Endodermal cell (in vitro differentiated cells): ENCODE results near the gene SHC2. TPM values are rescaled to one million over a fixed set of nuclear protein-coding genes. Genes with fewer than 3 reads are reported as not detected.
"Not testable (repeated sequence)": the region's sequence is repeated elsewhere in the genome, so short reads cannot be mapped to it uniquely, and the experiment has no call there.

ENCODE experiments used
- DNase-seq: peaks from one replicate; pipeline ENCODE4 v3.0.0-alpha.2; 2017
- H3K27ac ChIP-seq: 2 replicates; pipeline ENCODE4 v1.5.1; 2013; ENCODE audit warnings: mild to moderate bottlenecking, low read depth, low read length, moderate library complexity
- H3K27me3 ChIP-seq: 2 replicates; pipeline ENCODE4 v1.6.1; 2013; ENCODE audit warnings: mild to moderate bottlenecking, low read length, moderate library complexity; ENCODE audit not compliant: insufficient read depth, control insufficient read depth, poor library complexity, severe bottlenecking
- H3K36me3 ChIP-seq: 2 replicates; pipeline ENCODE4 v1.7.0; 2013; ENCODE audit warnings: mild to moderate bottlenecking, low read length, moderate library complexity; ENCODE audit not compliant: control insufficient read depth, insufficient read depth
- H3K4me1 ChIP-seq: one replicate; pipeline ENCODE4 v1.7.0; 2013; ENCODE audit warnings: low read length; ENCODE audit not compliant: control insufficient read depth, insufficient read depth
- H3K4me3 ChIP-seq: 2 replicates; pipeline ENCODE4 v1.5.1; 2013; ENCODE audit warnings: mild to moderate bottlenecking, low read length, moderate library complexity
- H3K9ac ChIP-seq: 2 replicates; pipeline ENCODE4 v1.6.1; 2013; ENCODE audit warnings: mild to moderate bottlenecking, low read length, moderate library complexity; ENCODE audit not compliant: poor library complexity, severe bottlenecking; ENCODE audit errors: extremely low read depth
- H3K9me3 ChIP-seq: 2 replicates; pipeline ENCODE4 v1.6.1; 2013; ENCODE audit warnings: mild to moderate bottlenecking, low read length, moderate library complexity; ENCODE audit not compliant: control insufficient read depth
- H3K27ac Mint-ChIP-seq: 2 replicates; pipeline ENCODE4 v1.8.0; 2020; ENCODE audit warnings: mixed read lengths
- H3K27me3 Mint-ChIP-seq: 2 replicates; pipeline ENCODE4 v1.8.0; 2021; ENCODE audit warnings: mild to moderate bottlenecking, mixed read lengths; ENCODE audit not compliant: insufficient read depth
- H3K36me3 Mint-ChIP-seq: 2 replicates; pipeline ENCODE4 v1.8.0; 2020; ENCODE audit warnings: low read depth, mixed read lengths
- H3K4me1 Mint-ChIP-seq: 2 replicates; pipeline ENCODE4 v1.8.0; 2020; ENCODE audit warnings: mixed read lengths
- H3K4me3 Mint-ChIP-seq: 2 replicates; pipeline ENCODE4 v1.8.0; 2020; ENCODE audit warnings: mild to moderate bottlenecking, moderate library complexity, mixed read lengths
- H3K9me3 Mint-ChIP-seq: 2 replicates; pipeline ENCODE4 v1.8.0; 2020; ENCODE audit warnings: mild to moderate bottlenecking, mixed read lengths
- CTCF ChIP-seq: fragments of 200-600 bp; sonication (generic); conservative IDR thresholded peaks from 2 replicates; pipeline ENCODE4 v1.5.0; 2021; ENCODE audit warnings: antibody characterized with exemption, mild to moderate bottlenecking
- WGBS, 2 experiments: methylation state at CpG; one replicate each; pipeline versions ENCODE4 v1.1.5 to v1.1.7; 2013; ENCODE audit warnings: missing lambda C conversion rate in 2 of 2, mixed read lengths in 1 of 2; ENCODE audit not compliant: insufficient coverage in 1 of 2, insufficient read length in 1 of 2; 5-methylcytosine and 5-hydroxymethylcytosine counted together
- total RNA-seq, 2 donors: library from RNA; stranded (reverse); fragmentation: NEBNext Ultra II Directional in 1 of 2; extraction: Animal tissue kit (Norgen Biotek cat#: 25700) in 1 of 2; gene quantifications; 2 replicates in 1 of 2; 3 replicates in 1 of 2; pipeline ENCODE4 v1.2.1, GENCODE V29; 2021

SHC2 gene
- total RNA-seq, 2 donors from 2014 or later, result 56.5 to 93.0 TPM

- WGBS, 2 experiments, result 89 to 94% methylated on average over 15 of the region's 15 CpGs
- Histone ChIP-seq H3K27me3 (no peaks in the 10 kb centered on the region), H3K27ac (no peak overlapping the region), H3K4me3 (no peak overlapping the region), H3K4me1 (no peaks in the 10 kb centered on the region), H3K9ac (no peak overlapping the region), H3K36me3 (peaks cover 13% of the 10 kb centered on the region), H3K9me3 (no peaks in the 10 kb centered on the region)
- DNase-seq, result no peak
- no peak for TF ChIP-seq CTCF
- Mint-ChIP-seq H3K27ac (no peak overlapping the region), H3K4me1 (no peaks in the 10 kb centered on the region), H3K4me3 (no peak overlapping the region), H3K9me3 (peaks cover 4% of the 10 kb centered on the region), H3K27me3 (no peaks in the 10 kb centered on the region), H3K36me3 (peaks cover 49% of the 10 kb centered on the region)
Observed at GRCh38 chr19:428149-428548, 32.7 kb downstream of the SHC2 start.

GRCh38 chr19:427675-428074 lies 33.2 kb downstream of the SHC2 start:
- H3K36me3 Mint-ChIP-seq, result peaks cover 51% of the 10 kb centered on the region
- not testable (repeated sequence) for H3K27ac Mint-ChIP-seq, H3K4me1 Mint-ChIP-seq, H3K27me3 Mint-ChIP-seq, H3K4me3 Mint-ChIP-seq, H3K9me3 Mint-ChIP-seq, H3K4me1 ChIP-seq, H3K27ac ChIP-seq, H3K9me3 ChIP-seq, H3K4me3 ChIP-seq, DNase-seq, H3K9ac ChIP-seq, H3K27me3 ChIP-seq
- H3K36me3 ChIP-seq, result peaks cover 13% of the 10 kb centered on the region
- WGBS, 2 experiments, result 94 to 96% methylated on average over 14 to 17 of the region's 19 CpGs

GRCh38 chr19:426725-427445 lies 33.9 kb downstream of the SHC2 start:
- no peak overlapping the region for H3K4me3 Mint-ChIP-seq
- no peaks in the 10 kb centered on the region for H3K27me3 Mint-ChIP-seq
- no peak overlapping the region for H3K27ac Mint-ChIP-seq
- Histone ChIP-seq H3K36me3 (peaks cover 13% of the 10 kb centered on the region), H3K27ac (no peak overlapping the region), H3K9ac (no peak overlapping the region), H3K4me3 (no peak overlapping the region), H3K4me1 (no peaks in the 10 kb centered on the region), H3K9me3 (no peaks in the 10 kb centered on the region), H3K27me3 (no peaks in the 10 kb centered on the region)
- peak; percentile 47 for DNase-seq
- H3K36me3 Mint-ChIP-seq, result peaks cover 54% of the 10 kb centered on the region
- no peak for TF ChIP-seq CTCF
- WGBS, 2 experiments, result 90 to 91% methylated on average over 28 to 47 of the region's 51 CpGs
- H3K9me3 Mint-ChIP-seq, result peaks cover 4% of the 10 kb centered on the region
- no peaks in the 10 kb centered on the region for H3K4me1 Mint-ChIP-seq

GRCh38 chr19:425056-425455 lies 35.8 kb downstream of the SHC2 start:
- no peak for TF ChIP-seq CTCF
- H3K4me1 ChIP-seq, result no peaks in the 10 kb centered on the region
- no peaks in the 10 kb centered on the region for H3K27me3 Mint-ChIP-seq
- peaks cover 48% of the 10 kb centered on the region for H3K36me3 Mint-ChIP-seq
- WGBS, 2 experiments, result 93 to 96% methylated on average over 22 to 26 of the region's 26 CpGs
- H3K4me3 ChIP-seq, result no peak overlapping the region
- no peaks in the 10 kb centered on the region for H3K9me3 ChIP-seq
- no peak overlapping the region for H3K9ac ChIP-seq
- no peaks in the 10 kb centered on the region for H3K9me3 Mint-ChIP-seq
- H3K36me3 ChIP-seq, result peaks cover 14% of the 10 kb centered on the region
- H3K27ac ChIP-seq, result no peak overlapping the region
- no peak overlapping the region for H3K4me3 Mint-ChIP-seq
- no peaks in the 10 kb centered on the region for H3K27me3 ChIP-seq
- no peak for DNase-seq
- no peaks in the 10 kb centered on the region for H3K4me1 Mint-ChIP-seq
- no peak overlapping the region for H3K27ac Mint-ChIP-seq
